ENCODE data around the gene GRK4.
"Not testable (repeated sequence)": the region's sequence is repeated elsewhere in the genome, so short reads cannot be mapped to it uniquely, and the experiment has no call there.

Gene GRK4

GRCh38 chr4:2962614-2963174 lies 677 bp upstream of the GRK4 start:
- peak; percentile 71 for DNase-seq

DNA sequence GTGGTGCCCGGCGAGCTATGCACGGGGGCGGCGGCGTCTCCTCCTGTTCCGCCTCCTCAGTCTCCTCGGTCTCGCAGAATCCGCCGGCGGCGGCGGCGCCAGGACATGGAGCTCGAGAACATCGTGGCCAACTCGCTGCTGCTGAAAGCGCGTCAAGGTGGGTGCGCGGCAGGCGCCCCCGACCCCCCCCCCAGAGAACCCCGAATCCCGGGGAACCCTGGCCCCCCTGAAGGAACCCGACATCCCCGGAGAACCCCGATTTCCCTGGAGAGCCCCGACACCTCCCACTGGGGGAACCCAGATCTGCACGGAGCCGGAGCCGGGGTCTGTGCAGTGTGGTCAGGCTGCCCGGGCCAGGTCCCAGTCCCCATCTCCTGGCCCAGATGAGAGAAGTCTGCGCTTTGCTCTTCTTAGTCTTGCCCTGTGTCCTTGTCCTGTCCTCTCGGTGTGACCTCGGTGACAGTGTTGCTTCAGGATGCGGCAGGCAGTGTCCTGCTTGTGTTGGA lies 648 bp downstream of the GRK4 start:
- DNase-seq, result peak; percentile 50

DNA sequence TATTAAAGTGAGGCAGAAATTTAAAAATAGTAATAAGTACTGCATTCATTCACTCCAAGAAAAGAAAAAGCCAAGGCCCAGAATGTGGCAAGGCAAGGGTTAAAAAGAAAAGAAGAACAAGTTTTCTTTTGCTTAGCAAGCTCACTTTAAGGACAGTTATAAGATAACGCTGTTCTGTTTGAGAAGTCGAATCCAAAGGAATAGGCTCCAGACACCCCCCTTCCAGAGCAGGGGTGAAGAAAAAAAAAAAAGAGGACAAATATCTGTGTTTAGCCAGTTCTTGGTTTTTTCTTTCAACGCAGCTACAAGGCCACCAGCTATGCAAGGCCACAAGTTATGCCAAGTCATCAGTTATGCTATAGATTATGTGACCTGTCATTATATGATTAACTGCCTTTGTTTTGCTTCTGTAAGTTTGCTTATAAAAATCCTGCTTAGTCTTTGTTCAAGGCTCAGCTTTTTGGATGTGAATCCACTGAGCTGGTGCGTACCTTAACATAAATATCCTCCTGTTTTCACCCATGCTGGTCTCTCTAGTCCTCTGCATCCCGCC lies 1.4 kb downstream of the GRK4 start:
- peak; percentile 57 for DNase-seq

DNA sequence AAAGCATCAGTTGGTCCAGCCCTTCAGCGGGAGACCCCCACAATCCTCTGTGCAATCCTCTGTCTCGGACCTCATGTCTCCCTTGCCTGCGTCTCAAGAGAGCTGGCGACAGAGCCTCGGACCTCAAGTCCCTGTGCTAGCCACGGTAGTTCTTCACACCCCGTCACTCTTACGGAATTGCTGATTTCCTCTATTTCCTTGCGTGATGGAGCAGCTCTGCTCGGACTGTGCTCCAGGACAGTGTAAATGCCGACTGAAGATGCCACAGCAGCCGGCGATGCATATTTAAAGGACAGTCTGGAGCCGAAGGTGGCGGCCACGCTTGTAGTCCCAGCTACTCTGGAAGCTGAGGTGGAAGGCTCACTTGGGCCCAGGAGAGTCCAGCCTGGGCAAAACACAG lies 1.9 kb downstream of the GRK4 start:
- DNase-seq, result no peak

GRCh38 chr4:2968381-2968780 lies 5.0 kb downstream of the GRK4 start:
- DNase-seq, result no peak

- no peak for DNase-seq
These were observed 7.9 kb downstream of the GRK4 start for GRCh38 chr4:2971275-2971674.

DNA sequence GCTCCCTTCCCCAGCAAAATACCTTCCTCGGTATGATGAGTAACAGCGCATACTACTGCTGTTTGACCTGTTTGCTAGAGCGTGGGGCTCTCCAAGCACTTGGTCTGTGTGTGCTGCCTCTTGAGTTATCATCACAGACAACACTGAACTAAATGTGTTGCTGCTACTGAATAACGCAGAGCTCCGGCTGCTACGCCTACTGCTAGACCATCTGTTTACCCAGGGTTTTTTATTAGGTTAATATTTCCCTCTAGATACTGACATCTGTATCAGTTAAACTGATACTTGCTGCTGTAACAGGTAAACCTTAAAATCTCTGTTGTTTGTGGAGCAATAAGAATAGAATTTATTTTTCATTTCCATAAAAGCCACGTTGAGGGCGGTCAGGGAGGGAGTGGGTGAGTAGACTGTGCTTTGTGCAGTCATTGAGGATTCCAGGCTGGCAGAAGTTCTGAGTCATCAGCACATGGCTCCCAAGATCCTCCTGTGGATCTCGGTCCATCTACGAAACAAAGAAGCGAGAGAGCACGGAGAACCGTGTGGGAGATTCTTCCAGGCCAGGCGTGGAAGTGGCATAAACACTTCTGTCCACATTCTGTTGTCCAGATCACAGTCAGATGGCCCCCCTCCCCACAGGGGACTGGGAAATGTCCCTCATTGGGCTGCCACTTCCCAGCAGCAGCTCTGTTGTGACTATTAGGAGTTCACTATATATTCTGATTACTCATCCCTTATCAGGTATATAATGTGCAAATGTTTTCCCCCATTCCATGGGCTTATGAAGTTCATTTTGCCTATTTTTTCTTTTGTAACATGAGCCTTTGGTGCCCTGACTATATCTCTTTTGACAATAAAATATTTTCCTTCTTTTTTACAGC lies 14.1 kb downstream of the GRK4 start:
- DNase-seq, result no peak

GRCh38 chr4:2981256-2981819 lies 18.0 kb downstream of the GRK4 start:
- DNase-seq, result peak; percentile 24

GRCh38 chr4:2982012-2982411 lies 18.6 kb downstream of the GRK4 start:
- no peak for DNase-seq

- DNase-seq, result not testable (repeated sequence)
These were observed 20.3 kb downstream of the GRK4 start for GRCh38 chr4:2983715-2984114.

DNA sequence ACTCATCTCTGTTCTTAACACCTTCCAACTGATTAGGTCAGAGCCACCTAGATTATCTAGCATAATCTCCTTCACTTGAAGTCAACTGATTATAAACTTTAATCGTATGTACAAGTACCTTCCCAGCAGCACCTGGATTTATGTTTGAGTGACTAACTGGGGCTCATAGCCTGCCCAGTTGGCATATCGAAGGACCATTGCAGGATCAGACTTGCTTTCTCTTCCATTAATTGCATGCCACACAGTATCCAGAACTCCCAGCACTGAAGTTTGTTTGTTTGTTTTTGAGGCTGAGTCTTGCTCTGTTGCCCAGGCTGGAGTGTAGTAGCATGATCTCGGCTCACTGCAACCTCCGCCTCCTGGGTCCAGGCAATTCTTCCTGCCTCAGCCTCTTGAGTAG lies 27.9 kb downstream of the GRK4 start:
- DNase-seq, result no peak

DNA sequence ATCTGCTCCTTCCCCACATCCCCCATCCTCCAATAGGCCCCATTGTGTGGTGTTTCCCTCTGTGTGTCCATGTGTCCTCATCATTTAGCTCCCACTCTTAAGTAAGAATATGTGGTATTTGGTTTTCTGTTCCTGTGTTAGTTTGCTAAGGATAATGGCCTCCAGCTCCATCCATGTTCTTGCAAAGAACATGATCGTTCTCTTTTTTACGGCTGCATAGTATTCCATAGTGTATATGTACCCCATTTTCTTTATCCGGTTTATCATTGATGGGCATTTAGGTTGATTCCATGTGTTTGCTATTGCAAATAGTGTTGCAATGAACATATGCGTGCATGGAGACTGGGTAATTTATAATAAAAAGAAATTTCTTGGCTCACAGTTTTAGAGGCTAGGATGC lies 31.5 kb downstream of the GRK4 start:
- DNase-seq, result no peak

- no peak for DNase-seq
These were observed 32.3 kb downstream of the GRK4 start for GRCh38 chr4:2995546-2996265.

DNA sequence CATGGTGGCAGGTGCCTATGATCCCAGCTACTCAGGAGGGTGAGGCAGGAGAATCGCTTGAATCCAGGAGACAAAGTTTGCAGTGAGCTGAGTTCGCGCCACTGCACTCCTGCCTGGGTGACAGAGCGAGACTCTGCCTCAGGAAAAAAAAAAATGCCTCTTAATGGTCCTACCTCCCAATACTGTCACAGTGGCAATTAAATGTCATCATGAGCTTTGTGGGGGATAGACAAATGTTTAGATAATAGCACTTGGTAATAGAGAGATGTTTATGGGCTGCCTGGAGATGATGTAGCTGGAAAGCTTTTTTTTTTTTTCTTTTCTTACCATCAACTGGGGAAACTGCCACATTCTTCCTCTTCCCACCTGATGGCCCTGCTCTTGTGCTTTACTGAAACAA lies 33.0 kb downstream of the GRK4 start:
- no peak for DNase-seq

DNA sequence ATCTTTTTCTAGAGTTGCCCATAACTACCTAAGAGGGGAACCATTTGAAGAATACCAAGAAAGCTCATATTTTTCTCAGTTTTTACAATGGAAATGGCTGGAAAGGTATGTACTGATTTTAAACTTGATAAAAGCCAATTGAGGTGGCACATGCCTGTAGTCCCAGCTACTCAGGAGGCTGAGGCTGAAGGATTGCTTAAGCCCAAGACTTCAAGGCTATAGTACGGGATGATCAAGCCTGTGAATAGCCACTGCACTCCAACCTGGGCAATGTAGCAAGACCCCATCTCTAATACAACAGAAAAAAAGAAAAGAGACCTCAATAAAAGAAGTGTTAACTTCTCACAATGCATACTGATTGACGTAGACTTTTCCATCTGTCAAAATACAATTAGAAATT lies 44.4 kb downstream of the GRK4 start:
- no peak for DNase-seq

GRCh38 chr4:3009422-3009821 lies 46.1 kb downstream of the GRK4 start:
- DNase-seq, result peak; percentile 45

DNA sequence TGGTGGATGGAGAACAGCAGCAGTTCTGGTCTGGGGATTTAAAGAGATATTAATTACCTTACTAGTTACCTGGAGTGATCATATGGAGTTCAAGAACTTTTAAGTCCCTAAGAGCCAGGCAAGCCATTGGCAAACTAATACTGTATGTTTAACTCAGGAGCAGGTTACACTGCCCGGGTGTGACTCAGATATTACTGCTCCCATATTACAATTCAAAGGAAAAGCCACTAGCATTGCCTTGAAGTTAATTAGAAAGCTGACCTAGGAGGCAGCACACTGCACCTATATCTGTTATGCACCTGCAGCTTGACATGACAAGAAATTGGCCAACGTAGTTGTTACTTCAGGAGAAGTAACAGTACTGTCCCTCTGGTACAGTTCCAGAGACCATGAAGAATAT lies 47.2 kb downstream of the GRK4 start:
- no peak for DNase-seq

DNA sequence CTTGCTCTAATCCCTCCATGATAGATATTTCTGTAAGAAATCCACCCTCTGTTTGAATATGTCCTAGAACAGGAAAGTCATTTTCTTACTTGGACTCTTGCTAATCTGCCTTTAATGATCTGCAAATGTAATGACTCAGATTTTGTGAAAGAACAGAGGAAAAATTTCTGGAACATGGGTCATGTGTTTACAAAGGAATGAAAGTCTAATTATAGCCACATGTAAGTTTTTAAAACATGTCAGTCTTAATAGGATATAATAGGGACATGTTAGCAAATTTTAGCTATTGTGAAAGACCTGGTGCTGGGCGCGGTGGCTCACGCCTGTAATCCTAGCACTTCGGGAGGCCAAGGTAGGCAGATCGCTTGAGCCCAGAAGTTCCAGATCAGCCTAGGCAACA lies 47.6 kb downstream of the GRK4 start:
- no peak for DNase-seq

GRCh38 chr4:3011456-3012220 lies 48.3 kb downstream of the GRK4 start:
- DNase-seq, result no peak

DNA sequence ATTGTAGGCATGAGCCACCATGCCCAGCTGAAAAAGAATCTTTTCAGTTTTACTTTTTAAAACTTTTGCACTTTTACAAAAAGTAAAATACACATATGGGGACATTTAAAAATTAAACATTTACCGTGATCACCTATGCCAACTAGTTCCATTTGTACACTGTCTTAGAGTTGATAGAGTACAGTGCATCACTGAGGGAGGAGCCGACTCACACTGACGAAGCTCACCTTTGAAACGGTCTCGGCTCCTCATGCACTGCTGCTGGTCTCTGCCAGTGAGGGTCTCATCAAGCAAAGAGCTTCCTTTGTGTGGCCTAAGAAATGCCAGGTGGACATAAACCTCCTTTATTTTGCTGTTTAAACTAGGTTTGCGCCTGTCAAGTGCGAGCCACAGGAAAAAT lies 50.0 kb downstream of the GRK4 start:
- DNase-seq, result no peak

DNA sequence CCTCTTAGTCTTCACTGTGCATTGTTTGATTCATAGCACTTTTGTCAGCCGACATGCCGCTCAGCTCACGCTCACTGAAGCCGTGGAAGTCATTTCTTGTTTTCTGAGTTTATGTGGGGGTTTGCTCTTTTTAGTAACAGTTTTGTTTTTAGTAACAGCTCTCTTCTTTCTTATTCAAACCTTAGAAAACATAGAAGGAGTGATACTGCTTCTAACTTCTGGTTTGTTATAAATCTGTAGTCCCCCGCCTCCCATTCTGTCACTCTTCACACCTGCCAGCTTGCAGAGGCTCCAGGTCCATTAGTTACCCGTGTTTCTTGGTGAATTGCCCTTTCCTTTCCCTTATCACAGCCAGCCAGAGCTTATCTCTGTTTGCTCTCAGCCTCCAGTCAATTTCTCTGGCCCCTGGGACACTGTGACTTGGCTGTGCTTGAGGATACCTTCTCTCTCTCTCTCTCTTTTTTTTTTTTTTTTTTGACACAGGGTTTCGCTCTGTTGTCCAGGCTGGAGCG lies 50.5 kb downstream of the GRK4 start:
- DNase-seq, result peak; percentile 52

GRCh38 chr4:3016961-3017360 lies 53.6 kb downstream of the GRK4 start:
- no peak for DNase-seq

Measured in OCI-M1 (cell line).